ENCODE results near the gene RC3H1.
A peak's percentile ranks its signal among the peaks of the same experiment; 100 is the strongest.
"Not testable (repeated sequence)": the region's sequence is repeated elsewhere in the genome, so short reads cannot be mapped to it uniquely, and the experiment has no call there.

Gene RC3H1

GRCh38 chr1:174022080-174022975 is at the start of gene RC3H1:
Gene RC3H1, minus strand, starts transcription at chr1:174022357. Its CDS starts 29,372 bp downstream, at chr1:173992985.
- DNase-seq, result peak; percentile 83

GRCh38 chr1:174070614-174071013 is 48.5 kb upstream of the RC3H1 start:
- no peak for DNase-seq

GRCh38 chr1:174068000-174068399 is 45.8 kb upstream of the RC3H1 start:
- peak; percentile 2 for DNase-seq

GRCh38 chr1:174060090-174060489 is 37.9 kb upstream of the RC3H1 start:
- DNase-seq, result no peak

- DNase-seq, result no peak
These were observed 36.5 kb upstream of the RC3H1 start for GRCh38 chr1:174058624-174059023.

GRCh38 chr1:174056609-174057008 is 34.5 kb upstream of the RC3H1 start:
- not testable (repeated sequence) for DNase-seq

- not testable (repeated sequence) for DNase-seq
These were observed 33.6 kb upstream of the RC3H1 start for GRCh38 chr1:174055797-174056196.

GRCh38 chr1:174053826-174054225 is 31.7 kb upstream of the RC3H1 start:
- DNase-seq, result no peak

GRCh38 chr1:174052621-174053020 is 30.5 kb upstream of the RC3H1 start:
- no peak for DNase-seq

GRCh38 chr1:174051956-174052355 is 29.8 kb upstream of the RC3H1 start:
- no peak for DNase-seq

- no peak for DNase-seq
These were observed 27.4 kb upstream of the RC3H1 start for GRCh38 chr1:174049514-174049913.

- DNase-seq, result no peak
These were observed 22.5 kb upstream of the RC3H1 start for GRCh38 chr1:174044418-174045222.

- DNase-seq, result not testable (repeated sequence)
These were observed 20.4 kb upstream of the RC3H1 start for GRCh38 chr1:174042509-174042908.

GRCh38 chr1:174041369-174041768 is 19.2 kb upstream of the RC3H1 start:
- DNase-seq, result no peak

- DNase-seq, result peak; percentile 97
These were observed 18.2 kb upstream of the RC3H1 start for GRCh38 chr1:174040387-174040786.

GRCh38 chr1:174039027-174039426 is 16.9 kb upstream of the RC3H1 start:
- no peak for DNase-seq

- no peak for DNase-seq
These were observed 14.6 kb upstream of the RC3H1 start for GRCh38 chr1:174036798-174037197.

GRCh38 chr1:174036204-174036603 is 14.0 kb upstream of the RC3H1 start:
- no peak for DNase-seq

- no peak for DNase-seq
These were observed 10.6 kb upstream of the RC3H1 start for GRCh38 chr1:174032671-174033222.

GRCh38 chr1:174031099-174031498 is 8.9 kb upstream of the RC3H1 start:
- DNase-seq, result no peak

GRCh38 chr1:174028495-174028894 is 6.3 kb upstream of the RC3H1 start:
- DNase-seq, result no peak

- peak; percentile 48 for DNase-seq
These were observed 1.3 kb upstream of the RC3H1 start for GRCh38 chr1:174023440-174023839.

- DNase-seq, result no peak
These were observed 770 bp upstream of the RC3H1 start for GRCh38 chr1:174022976-174023277.

- no peak for DNase-seq
These were observed 522 bp downstream of the RC3H1 start for GRCh38 chr1:174021591-174022079.

Measured in NCI-H2171 treated with DMSO at 0.1 percent for 48 hours (cell line).